ENCODE measurements around the gene SH3BGRL2.
"Not testable (repeated sequence)": the region's sequence is repeated elsewhere in the genome, so short reads cannot be mapped to it uniquely, and the experiment has no call there.

SH3BGRL2 gene

GRCh38 chr6:79650950-79651349 is 19.8 kb downstream of the SH3BGRL2 start:
- no peak for DNase-seq

- DNase-seq: no peak
These were observed 25.0 kb downstream of the SH3BGRL2 start for GRCh38 chr6:79656134-79656533.

GRCh38 chr6:79657238-79657637 is 26.1 kb downstream of the SH3BGRL2 start:
- DNase-seq: no peak

- not testable (repeated sequence) for DNase-seq
These were observed 32.5 kb downstream of the SH3BGRL2 start for GRCh38 chr6:79663655-79664054.

- no peak for DNase-seq
These were observed 34.8 kb downstream of the SH3BGRL2 start for GRCh38 chr6:79665725-79666551.

- no peak for DNase-seq
These were observed 35.5 kb downstream of the SH3BGRL2 start for GRCh38 chr6:79666634-79667033.

- DNase-seq: no peak
These were observed 37.3 kb downstream of the SH3BGRL2 start for GRCh38 chr6:79668381-79668780.

GRCh38 chr6:79669766-79670165 is 38.6 kb downstream of the SH3BGRL2 start:
- no peak for DNase-seq

- peak; percentile 38 to 67 for DNase-seq
These were observed 39.7 kb downstream of the SH3BGRL2 start for GRCh38 chr6:79670789-79671188.

GRCh38 chr6:79671600-79672266 is 40.6 kb downstream of the SH3BGRL2 start:
- peak in 1 of 2 experiments; percentile 76 for DNase-seq

- DNase-seq: no peak
These were observed 41.5 kb downstream of the SH3BGRL2 start for GRCh38 chr6:79672631-79673111.

- no peak for DNase-seq
These were observed 42.8 kb downstream of the SH3BGRL2 start for GRCh38 chr6:79673947-79674346.

- DNase-seq: no peak
These were observed 45.9 kb downstream of the SH3BGRL2 start for GRCh38 chr6:79676785-79677736.

GRCh38 chr6:79682682-79683081 is 51.6 kb downstream of the SH3BGRL2 start:
- DNase-seq: not testable (repeated sequence)

GRCh38 chr6:79684876-79685275 is 53.7 kb downstream of the SH3BGRL2 start:
- no peak for DNase-seq

GRCh38 chr6:79686707-79687309 is 55.7 kb downstream of the SH3BGRL2 start:
- DNase-seq: no peak

- peak; percentile 34 to 81 for DNase-seq
These were observed 56.6 kb downstream of the SH3BGRL2 start for GRCh38 chr6:79687759-79688158.

GRCh38 chr6:79694156-79694555 is 63.0 kb downstream of the SH3BGRL2 start:
- DNase-seq: no peak

- DNase-seq: no peak
These were observed 63.7 kb downstream of the SH3BGRL2 start for GRCh38 chr6:79694623-79695343.

- DNase-seq: no peak
These were observed 66.3 kb downstream of the SH3BGRL2 start for GRCh38 chr6:79697430-79697829.

- no peak for DNase-seq
These were observed 68.5 kb downstream of the SH3BGRL2 start for GRCh38 chr6:79699606-79700005.

- no peak for DNase-seq
These were observed 71.6 kb downstream of the SH3BGRL2 start for GRCh38 chr6:79702691-79703090.

Data from NCI-H2081 (cell line).